CD4-positive, alpha-beta T cell treated with Interleukin-4 for 1 hour (primary cell): Measurements from ENCODE around the gene KCNG2.

ENCODE experiments used
- DNase-seq, 2 donors: peaks; one replicate each; pipeline ENCODE4 v3.0.0-alpha.2; 2020 to 2022

The KCNG2 gene

DNA sequence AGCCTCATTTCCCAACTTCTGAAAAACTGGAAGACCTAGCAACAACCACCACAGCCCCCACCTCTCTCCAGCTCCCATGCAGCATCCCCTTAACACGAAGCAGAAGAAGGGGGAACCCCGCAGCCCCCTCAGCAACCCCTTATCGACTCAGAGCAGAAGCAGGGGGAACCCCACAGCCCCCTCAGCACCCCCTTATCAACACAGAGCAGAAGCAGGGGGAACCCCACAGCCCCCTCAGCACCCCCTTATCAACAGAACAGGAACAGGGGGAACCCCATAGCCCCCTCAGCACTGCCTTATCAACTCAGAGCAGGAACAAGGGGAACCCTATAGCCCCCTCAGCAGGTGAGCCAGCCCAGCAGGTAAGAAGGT is 147.0 kb downstream of the KCNG2 start:
- no peak for DNase-seq

- no peak for DNase-seq
These were observed 147.6 kb downstream of the KCNG2 start for GRCh38 chr18:79945118-79946042.

DNA sequence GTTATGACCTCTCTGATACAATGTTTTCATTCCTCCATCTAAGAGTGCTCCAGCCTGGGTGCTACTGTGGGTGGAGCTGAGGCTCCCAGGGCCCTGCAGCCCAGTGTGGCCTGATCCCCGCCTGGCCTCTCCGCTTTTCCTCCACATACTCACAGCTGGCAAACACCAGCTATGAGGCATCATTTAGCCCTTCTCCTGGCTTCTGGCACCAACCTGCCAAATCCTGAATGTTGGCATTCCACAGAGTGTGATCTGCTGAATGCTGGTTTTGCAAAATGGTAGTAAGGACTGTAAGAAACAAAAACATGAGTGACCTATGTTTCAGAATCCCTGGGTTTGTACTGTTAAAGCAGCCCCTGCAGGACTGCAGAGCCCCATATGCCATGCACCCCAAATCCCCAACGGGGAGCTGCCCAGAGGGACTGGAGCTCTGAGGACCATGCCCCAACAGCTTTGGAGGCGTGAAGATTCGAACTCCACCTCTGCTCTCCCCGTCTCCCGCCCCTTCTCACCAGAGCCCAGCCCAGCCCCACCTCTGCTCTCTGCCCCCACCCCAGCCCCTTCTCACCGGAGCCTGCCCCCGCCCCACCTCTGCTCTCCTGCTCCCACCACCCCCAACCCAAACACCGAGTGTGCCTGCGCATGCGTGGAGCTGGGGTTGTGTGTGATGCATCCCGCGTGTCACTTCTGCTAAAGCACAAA is 149.5 kb downstream of the KCNG2 start:
- DNase-seq: no peak

- DNase-seq: no peak
These were observed 150.3 kb downstream of the KCNG2 start for GRCh38 chr18:79947881-79948610.

DNA sequence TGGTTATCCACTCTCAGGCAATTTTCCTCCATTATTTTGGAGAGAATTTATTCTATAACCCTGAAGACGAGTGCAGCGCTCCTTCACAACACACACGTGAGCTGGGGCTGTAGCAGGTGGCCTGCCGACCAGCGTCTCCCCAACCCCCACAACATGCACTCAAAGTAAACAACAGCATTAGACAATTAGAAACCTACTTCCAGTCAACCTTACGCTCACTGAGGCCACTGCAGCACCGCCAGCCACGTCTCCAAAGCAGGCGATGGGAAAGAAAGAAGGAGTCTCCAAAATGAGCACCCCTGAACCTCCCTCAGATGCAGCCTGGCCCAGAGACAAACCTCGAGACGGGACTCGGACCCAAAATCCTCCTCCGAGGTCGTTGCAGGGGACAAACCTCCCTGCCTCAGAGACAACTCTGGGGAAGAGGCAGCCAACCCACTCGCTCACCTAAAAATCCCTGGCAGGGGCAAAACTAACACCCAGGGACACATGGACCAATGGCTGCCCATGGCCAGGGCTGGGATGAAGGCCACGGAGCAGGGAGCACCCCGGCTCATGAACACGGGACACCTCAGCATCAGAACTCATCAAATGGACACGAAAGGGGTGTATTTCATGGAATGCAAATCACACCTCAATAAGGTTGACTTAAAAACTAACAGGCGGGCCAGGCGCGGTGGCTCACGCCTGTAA is 151.1 kb downstream of the KCNG2 start:
- DNase-seq: no peak
